Melanocyte of skin (primary cell): ENCODE results near the gene KCTD12. TPM values are rescaled to one million over a fixed set of nuclear protein-coding genes. Genes with fewer than 3 reads are reported as not detected.

Experiments used
- total RNA-seq, 2 donors: library from RNA; depleted of rRNA; stranded (reverse); fragments of >200 nt; gene quantifications; 2 replicates each; pipeline ENCODE4 v1.2.3, GENCODE V29; 2012

The KCTD12 gene
- 10 to 100 TPM in 1 of 2 donors, 1 to 10 TPM in 1; 8.0 to 15.8 TPM for total RNA-seq

GRCh38 chr13:76886292-76887075 lies at the start of gene KCTD12:
Gene KCTD12 (minus strand): TSS chr13:76886405. CDS start chr13:76886148, 257 bp downstream.

Other genes starting within 250 kb of the KCTD12 start
- gene ACOD1, start 62.1 kb upstream of the KCTD12 start, total RNA-seq, result not detected
- gene CLN5, start 105.7 kb upstream of the KCTD12 start, total RNA-seq, result 10 to 100 TPM; 24.3 to 29.3 TPM
- 10 to 100 TPM; 32.3 to 39.3 TPM for gene FBXL3, start 140.8 kb upstream of the KCTD12 start, total RNA-seq